Measurements from ENCODE around the gene MTG1.

- TF ChIP-seq CTCF (IDR thresholded peaks at IDR 0.05; ENCODE audit: insufficient read depth, low read length) (no peak), POLR2AphosphoS5 (IDR thresholded peaks at IDR 0.05; ENCODE audit: low read depth) (no peak), SPI1 (IDR thresholded peaks at IDR 0.05; ENCODE audit: borderline replicate concordance, low read depth) (no peak), GABPA (IDR thresholded peaks at IDR 0.05; ENCODE audit: low read depth) (no peak)
Observed at GRCh38 chr10:133441780-133442179, 47.8 kb downstream of the MTG1 start.

All from HL-60 (cell line).